Measurements from ENCODE around the gene C12orf76. TPM values are rescaled to one million over a fixed set of nuclear protein-coding genes. Genes with fewer than 3 reads are reported as not detected.
A peak's percentile ranks its signal among the peaks of the same experiment; 100 is the strongest.

C12orf76 gene
- total and polyA plus RNA-seq, 4 donors, result 15.4 to 30.5 (median 23.9) TPM

- peak overlapping the region; percentile 76 for H3K4me3 ChIP-seq
- TF ChIP-seq CTCF (IDR thresholded peaks at IDR 0.05; ENCODE audit: control extremely low read depth, extremely low read depth), result no peak
- H3K9me3 ChIP-seq (ENCODE audit: control insufficient read depth in 4 of 4, insufficient read depth in 3 of 4, low read length in 3 of 4), result no peaks in the 10 kb centered on the region
- ATAC-seq (ENCODE audit: insufficient read depth, low FRiP score), result no peak
- WGBS, 2 donors, result 2 to 4% methylated on average over 6 of the region's 6 CpGs
- H3K27ac ChIP-seq (ENCODE audit: low read depth in 1 of 2, low read length in 1 of 2), result peak overlapping the region; percentile 89 to 93
- no peak for DNase-seq
- H3K36me3 ChIP-seq (ENCODE audit: control insufficient read depth in 4 of 4, insufficient read depth in 4 of 4, low read length in 4 of 4), result peaks cover 0 to 7% (median 2%) of the 10 kb centered on the region in 4 donors
- H3K9ac ChIP-seq (ENCODE audit: insufficient read depth in 1 of 2, low read length in 2 of 2), result peak overlapping the region; percentile 41 to 42
- no peaks in the 10 kb centered on the region for H3K27me3 ChIP-seq (ENCODE audit: control insufficient read depth in 3 of 3, insufficient read depth in 3 of 3, low read length in 2 of 3)
- H3K4me1 ChIP-seq (ENCODE audit: control insufficient read depth in 5 of 5, insufficient read depth in 5 of 5, low read length in 5 of 5), result peaks cover 3 to 23% (median 6%) of the 10 kb centered on the region in 5 donors
These were observed 53.0 kb downstream of the C12orf76 start for GRCh38 chr12:109995361-109995685.

GRCh38 chr12:109994401-109995175 is 53.7 kb downstream of the C12orf76 start:
- no peaks in the 10 kb centered on the region for H3K27me3 ChIP-seq (ENCODE audit: control insufficient read depth in 3 of 3, insufficient read depth in 3 of 3, low read length in 2 of 3)
- H3K9ac ChIP-seq (ENCODE audit: insufficient read depth in 1 of 2, low read length in 2 of 2), result peak overlapping the region in 1 of 2 donors; percentile 42
- no peak for TF ChIP-seq CTCF (IDR thresholded peaks at IDR 0.05; ENCODE audit: control extremely low read depth, extremely low read depth)
- no peak overlapping the region for H3K4me3 ChIP-seq
- peaks cover 0 to 18% (median 4%) of the 10 kb centered on the region in 5 donors for H3K4me1 ChIP-seq (ENCODE audit: control insufficient read depth in 5 of 5, insufficient read depth in 5 of 5, low read length in 5 of 5)
- peaks cover 0 to 11% (median 3%) of the 10 kb centered on the region in 4 donors for H3K36me3 ChIP-seq (ENCODE audit: control insufficient read depth in 4 of 4, insufficient read depth in 4 of 4, low read length in 4 of 4)
- 20 to 25% methylated on average over 6 of the region's 6 CpGs for WGBS, 2 donors
- H3K27ac ChIP-seq (ENCODE audit: low read depth in 1 of 2, low read length in 1 of 2), result peak overlapping the region in 1 of 2 donors; percentile 49
- no peak for ATAC-seq (ENCODE audit: insufficient read depth, low FRiP score)
- DNase-seq, result no peak
- H3K9me3 ChIP-seq (ENCODE audit: control insufficient read depth in 4 of 4, insufficient read depth in 3 of 4, low read length in 3 of 4), result no peaks in the 10 kb centered on the region

- Histone ChIP-seq H3K4me3 (no peak overlapping the region), H3K9ac (ENCODE audit: insufficient read depth in 1 of 2, low read length in 2 of 2) (no peak overlapping the region), H3K27me3 (ENCODE audit: control insufficient read depth in 3 of 3, insufficient read depth in 3 of 3, low read length in 2 of 3) (no peaks in the 10 kb centered on the region), H3K4me1 (ENCODE audit: control insufficient read depth in 5 of 5, insufficient read depth in 5 of 5, low read length in 5 of 5) (peaks cover 0 to 13% (median 4%) of the 10 kb centered on the region in 5 donors), H3K9me3 (ENCODE audit: control insufficient read depth in 4 of 4, insufficient read depth in 3 of 4, low read length in 3 of 4) (no peaks in the 10 kb centered on the region), H3K36me3 (ENCODE audit: control insufficient read depth in 4 of 4, insufficient read depth in 4 of 4, low read length in 4 of 4) (peaks cover 0 to 16% (median 10%) of the 10 kb centered on the region in 4 donors), H3K27ac (ENCODE audit: low read depth in 1 of 2, low read length in 1 of 2) (no peak overlapping the region)
- DNase-seq (no peak), ATAC-seq (ENCODE audit: insufficient read depth, low FRiP score) (no peak)
- TF ChIP-seq CTCF (IDR thresholded peaks at IDR 0.05; ENCODE audit: control extremely low read depth, extremely low read depth), result no peak
- WGBS, 2 donors, result 74 to 84% methylated on average over 2 of the region's 2 CpGs
These were observed 55.2 kb downstream of the C12orf76 start for GRCh38 chr12:109993091-109993490.

Measured in lung (tissue), 12 donors.